Activated T-cell treated with anti-CD3 and anti-CD28 coated beads, Interleukin-2, amount 50 U/mL, for 1 hour (primary cell): Measurements from ENCODE around the gene MAPK12.

ENCODE experiments used
- DNase-seq: peaks from one replicate; pipeline ENCODE4 v3.0.0-alpha.2; 2020

The MAPK12 gene

GRCh38 chr22:50264946-50265669 lies 3.6 kb upstream of the MAPK12 start:
- no peak for DNase-seq

DNA sequence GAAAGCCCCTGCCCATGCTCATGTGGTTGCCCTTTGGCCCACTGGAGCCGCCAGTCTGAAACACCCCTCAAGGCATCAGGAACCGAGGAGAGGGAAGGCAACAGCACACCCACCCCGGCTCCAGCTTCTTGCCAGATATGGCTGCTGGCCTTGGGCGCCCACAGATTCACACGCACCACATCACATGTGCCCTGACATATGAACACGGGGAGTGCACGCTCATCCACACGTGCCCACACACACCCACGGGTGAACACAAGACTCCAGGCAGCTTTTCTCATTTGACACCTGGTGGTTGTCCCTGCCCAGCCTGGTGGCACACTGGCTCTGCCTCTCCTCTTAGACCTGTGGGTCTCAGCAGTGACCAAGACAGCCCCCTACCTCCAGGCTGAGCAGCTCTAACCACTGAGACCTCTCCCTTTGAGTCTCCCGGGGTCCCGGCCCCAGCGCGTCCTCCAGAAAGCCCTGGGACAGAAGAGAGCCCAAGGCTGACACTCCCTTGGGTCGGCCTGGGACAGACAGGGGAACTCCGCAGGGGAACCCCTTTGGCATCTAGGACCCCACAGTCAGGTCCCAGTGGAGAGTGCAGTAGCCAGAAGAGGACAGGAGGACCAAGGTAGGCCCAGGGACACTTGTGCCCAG lies 2.7 kb upstream of the MAPK12 start:
- no peak for DNase-seq

DNA sequence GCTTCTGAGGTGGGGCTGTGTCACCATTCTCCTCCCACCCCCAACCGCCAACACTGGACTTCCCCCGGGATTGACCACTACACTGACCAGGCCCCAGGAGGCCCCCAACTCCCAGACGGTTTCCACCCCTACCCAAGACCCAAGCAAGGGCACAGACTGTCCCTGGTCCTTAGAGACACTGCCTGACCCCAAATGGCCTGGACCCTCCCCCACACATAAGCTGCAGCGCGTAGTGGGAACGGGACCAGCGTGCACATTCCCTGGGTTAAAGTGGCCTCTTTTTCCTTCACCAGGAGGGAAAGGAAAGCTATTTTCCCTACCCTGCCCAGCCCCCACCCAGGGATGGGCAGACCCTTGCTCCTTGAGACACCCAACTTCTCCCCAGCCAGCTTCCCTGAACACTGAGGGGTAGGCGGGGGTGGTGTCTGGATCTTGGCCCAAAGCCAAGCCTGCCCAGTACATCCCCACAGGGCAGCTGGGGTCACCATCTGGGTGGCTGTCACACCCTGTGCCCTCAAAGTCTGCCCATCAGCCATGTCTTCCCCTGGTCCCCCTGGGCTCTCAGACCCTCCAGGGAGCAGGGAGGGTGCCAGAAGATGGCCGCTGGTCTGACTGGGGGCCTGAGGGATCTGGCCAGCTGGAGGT lies 1.6 kb upstream of the MAPK12 start:
- no peak for DNase-seq

GRCh38 chr22:50262460-50262911 lies 1.0 kb upstream of the MAPK12 start:
- DNase-seq: no peak

- DNase-seq: no peak
Measured at GRCh38 chr22:50260801-50261614, 475 bp downstream of the MAPK12 start.

DNA sequence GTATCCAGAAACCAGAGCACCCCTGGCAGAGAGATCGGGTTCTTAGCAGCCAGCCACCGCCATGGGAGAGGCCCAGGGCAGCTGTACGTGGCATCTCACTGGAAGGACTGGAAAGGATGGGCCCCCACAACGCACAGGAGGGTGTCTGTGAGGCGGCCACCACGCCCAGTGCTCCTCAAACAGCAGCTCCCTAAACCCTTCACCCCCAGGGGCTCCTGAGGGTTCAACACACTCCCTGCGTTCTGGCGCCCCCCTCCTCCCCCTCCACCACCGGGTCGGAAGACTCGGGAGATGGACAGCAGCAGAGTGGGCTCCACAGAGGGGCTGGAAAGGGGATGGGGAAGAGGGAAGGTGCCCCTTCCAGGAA lies 1.1 kb downstream of the MAPK12 start:
- no peak for DNase-seq

- DNase-seq: no peak
Measured at GRCh38 chr22:50259302-50259701, 2.2 kb downstream of the MAPK12 start.

DNA sequence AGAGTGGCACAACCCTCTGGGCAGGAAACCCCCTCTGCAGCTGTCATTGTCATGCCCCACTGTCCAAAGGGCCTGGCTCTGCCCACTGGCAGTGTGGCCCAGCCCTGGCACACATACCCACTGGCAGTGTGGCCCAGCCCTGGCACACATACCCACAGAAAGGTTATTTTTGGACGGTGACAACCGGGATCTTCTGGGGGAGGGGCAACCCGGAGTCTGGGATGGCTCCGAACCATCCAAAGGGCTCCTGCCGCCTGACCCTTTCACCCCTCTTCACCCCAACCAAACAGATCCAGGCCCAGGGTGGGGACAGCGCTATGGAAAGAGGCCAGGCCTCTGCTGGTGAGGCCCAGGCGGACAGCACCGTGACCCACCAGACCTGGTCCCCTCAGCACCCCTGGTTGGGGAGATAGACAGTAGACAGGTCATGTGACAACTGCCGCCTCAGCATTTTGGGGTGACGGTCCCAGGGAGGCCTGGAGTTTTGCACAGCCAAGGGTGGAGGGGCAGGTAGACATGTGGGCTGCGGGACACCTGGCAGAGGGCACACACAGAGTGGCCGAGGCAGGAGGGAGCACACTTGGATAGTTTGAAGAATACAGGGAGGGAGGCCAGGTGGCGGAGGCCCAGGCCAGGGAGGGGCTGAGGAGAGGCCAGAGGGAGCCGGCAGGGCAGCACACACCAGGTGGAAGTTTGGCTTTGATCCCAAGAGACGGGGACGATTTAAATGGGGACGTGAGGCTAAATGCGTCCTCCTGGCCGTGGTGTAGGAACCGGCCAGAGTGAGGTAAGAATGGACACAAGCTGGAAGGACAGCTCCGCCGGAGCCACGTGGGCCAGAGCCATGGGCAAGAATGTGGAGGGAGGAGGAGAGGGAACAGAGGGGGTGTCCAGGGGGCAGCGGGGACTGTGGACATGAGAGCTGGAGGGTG lies 2.9 kb downstream of the MAPK12 start:
- no peak for DNase-seq

GRCh38 chr22:50257451-50258360 lies 3.8 kb downstream of the MAPK12 start:
- DNase-seq: no peak

GRCh38 chr22:50257041-50257440 lies 4.4 kb downstream of the MAPK12 start:
- no peak for DNase-seq

DNA sequence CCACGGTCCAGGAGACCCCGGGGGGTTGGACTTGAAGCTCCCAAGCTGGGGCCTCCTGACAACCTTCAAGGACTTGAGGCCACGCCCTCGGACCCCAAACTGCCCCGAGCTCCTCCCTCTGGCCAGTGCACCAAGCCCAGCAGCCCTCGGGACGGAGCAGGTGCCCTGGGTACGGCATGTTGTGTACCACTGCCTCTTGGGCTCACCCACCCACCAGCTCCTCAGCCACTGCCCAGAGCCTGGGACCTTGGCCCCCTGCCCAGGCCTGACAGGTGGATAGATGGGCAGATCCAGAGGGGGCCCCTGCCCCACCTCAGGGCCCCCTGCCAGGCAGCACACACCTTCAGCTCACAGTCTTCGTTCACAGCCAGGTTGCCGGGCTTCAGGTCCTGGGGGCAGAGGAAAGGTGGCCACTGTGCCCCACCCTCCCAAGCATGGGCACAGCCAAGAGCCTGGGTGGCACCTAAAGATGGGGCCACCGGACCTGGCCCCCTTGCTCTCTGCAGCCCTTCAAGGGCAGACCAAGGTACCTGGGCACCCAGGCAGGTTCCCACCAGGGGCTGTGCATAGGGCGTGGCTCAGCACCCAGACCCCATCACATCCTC lies 5.1 kb downstream of the MAPK12 start:
- no peak for DNase-seq

DNA sequence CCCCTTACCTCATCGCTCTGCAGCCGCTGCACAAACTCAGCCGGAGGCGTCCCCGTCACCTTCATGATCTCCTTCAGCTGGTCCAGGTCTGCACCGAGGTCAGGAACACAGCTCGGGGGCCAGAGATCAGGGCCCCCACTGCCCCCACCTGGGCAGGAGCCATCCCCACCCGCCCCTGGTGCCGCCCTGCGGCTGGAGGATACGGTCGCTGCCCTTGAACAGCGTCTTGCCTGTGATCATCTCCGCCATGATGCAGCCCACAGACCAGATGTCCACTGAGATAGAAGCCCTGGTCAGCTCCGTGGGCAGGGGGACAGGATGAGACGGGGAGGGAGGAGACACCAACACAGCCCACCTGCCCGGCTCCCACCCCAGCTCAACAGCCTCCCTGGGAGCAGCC lies 5.9 kb downstream of the MAPK12 start:
- DNase-seq: no peak

DNA sequence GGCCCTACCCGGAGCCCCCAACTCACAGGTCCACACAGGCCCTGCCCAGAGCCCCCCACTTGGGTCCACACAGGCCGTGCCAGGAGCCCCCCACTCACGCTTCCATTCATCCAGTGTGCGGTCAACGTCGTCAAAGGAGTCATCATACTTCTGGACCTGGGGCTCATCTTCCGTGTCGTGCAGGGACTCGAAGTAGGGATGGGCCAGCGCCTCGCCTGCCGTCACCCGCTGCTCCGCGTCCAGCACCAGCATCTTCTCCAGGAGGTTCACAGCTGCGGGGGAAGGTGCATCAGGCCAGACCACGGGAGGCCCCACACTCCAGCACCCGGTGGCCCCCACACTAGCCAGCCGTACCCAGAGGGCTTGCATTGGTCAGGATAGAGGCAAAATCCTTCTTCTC lies 6.4 kb downstream of the MAPK12 start:
- DNase-seq: no peak

DNA sequence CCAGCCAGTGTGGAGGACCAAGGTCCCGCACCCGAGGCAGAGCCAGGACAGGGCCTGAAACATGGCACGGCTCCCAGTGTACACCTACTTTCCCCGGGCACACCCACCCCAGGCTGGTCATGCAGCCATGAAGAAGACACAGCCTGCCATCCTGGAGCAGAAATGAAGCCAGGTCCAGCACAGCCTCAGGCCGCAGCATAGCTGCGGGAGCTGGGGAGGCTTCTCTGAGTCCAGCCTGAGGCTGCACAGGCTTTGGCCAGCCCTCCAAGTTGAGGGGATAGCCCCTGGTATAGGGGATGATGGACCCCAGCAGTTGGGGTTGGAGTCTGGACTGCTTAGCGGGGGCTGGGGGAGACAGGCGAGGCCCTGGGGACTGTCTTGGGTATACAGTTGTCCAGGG lies 7.5 kb downstream of the MAPK12 start:
- no peak for DNase-seq

DNA sequence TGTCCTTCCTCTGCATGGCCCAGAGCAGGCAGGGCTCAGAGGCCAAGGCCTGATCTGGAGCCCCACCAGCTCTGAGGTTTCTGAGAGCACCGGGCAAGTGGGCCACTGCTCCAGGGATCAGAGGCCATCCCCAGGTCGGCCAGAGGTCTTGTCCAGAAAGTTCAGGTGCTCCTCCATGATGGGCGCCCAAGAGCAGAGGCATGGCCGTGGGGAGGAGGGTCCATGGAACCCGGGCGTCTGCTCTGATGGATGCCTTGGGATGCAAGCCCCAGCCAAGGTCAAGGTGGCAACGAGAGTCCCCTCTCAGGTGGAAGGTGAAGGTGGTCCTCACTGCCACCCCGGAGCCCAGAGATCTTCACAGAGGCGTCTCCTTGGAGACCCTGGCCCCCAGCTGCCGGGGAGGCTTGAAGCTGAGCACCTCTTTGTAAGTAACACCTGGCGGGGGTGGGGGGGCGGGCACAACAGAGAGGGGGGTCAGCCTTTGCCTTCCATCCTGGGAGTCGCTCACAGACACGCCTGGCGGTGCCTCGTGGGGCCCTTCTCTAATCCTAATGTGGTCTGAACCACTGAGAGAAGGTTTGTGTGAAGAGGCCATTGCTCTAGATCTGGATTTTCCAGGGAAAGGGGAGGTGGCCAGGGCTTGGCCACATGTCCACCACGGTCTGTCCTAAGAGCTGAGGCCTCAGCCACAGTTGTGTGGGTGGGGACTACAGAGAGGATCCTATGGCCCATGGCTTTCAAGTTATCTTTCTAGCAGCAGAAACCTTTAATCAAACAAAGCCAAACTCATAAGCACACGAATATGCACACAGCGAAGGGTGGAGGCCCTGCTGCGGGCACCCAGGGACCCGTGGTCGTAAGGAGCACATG lies 8.2 kb downstream of the MAPK12 start:
- DNase-seq: no peak

GRCh38 chr22:50252082-50253045 lies 9.1 kb downstream of the MAPK12 start:
- peak; percentile 77 for DNase-seq

DNA sequence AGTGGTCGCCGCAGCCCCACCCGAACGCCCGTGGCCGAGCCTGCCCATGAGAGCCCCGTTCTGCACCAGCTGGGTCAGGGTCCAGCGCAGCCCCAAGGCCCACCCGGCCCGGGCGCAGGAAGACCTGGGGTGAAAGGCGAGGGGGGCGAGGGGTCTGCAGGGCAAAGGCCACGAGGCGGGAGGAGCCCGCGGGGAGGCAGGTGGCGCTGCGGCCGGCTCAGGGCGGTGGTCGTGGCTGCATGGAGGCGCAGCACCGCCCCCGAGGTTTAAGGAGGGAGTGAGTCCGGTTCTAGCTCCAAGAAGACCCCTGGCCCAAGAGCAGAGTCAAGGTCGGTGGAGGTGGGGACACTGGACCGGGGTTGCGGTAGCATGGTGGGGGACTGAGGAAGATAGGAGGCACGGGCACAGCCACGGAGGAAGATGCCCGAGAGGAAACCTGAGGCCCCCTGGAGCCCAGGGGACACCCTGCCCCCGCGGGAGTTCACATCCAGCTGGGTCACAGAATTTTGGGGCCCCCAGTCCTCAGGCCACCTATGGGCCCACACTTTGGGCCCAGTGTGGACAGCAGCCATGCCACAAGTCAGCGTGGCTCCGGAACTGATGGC lies 9.9 kb downstream of the MAPK12 start:
- DNase-seq: no peak
